Left ventricle myocardium inferior (tissue), 1 donor: ENCODE results near the gene SLC23A2. TPM values are rescaled to one million over a fixed set of nuclear protein-coding genes. Genes with fewer than 3 reads are reported as not detected.

Source experiments
- DNase-seq: peaks from one replicate; pipeline ENCODE4 v3.0.0-alpha.2; 2020
- H3K27ac ChIP-seq: fragments of 200-600 bp; replicated peaks from 2 replicates; pipeline ENCODE4 v1.8.0; 2021
- H3K27me3 ChIP-seq: fragments of 200-600 bp; 2 replicates; pipeline ENCODE4 v1.8.0; 2021; ENCODE audit warnings: low read depth
- H3K36me3 ChIP-seq: fragments of 200-600 bp; 2 replicates; pipeline ENCODE4 v1.8.0; 2021
- H3K4me1 ChIP-seq: fragments of 200-600 bp; 2 replicates; pipeline ENCODE4 v1.8.0; 2021
- H3K4me3 ChIP-seq: fragments of 200-600 bp; 2 replicates; pipeline ENCODE4 v1.8.0; 2021; ENCODE audit warnings: mild to moderate bottlenecking, moderate library complexity
- H3K9me3 ChIP-seq: fragments of 200-600 bp; replicated peaks from 2 replicates; pipeline ENCODE4 v1.8.0; 2021
- intact Hi-C: fragments of 100-400 bp; cut with micrococcal nuclease; formaldehyde crosslinking; loops from one replicate; pipeline ENCODE4 v1.11.0; 2022
- total RNA-seq: library from RNA; stranded (reverse); fragmentation: NEBNext Ultra II Directional; extraction: Animal tissue kit (Norgen Biotek cat#: 25700); gene quantifications from one replicate; pipeline ENCODE4 v1.2.1, GENCODE V29; 2021
- TF ChIP-seq, protein P1 (sequence below): fragments of 200-600 bp; IDR thresholded peaks from 2 replicates; pipeline ENCODE4 v1.8.0; 2021; ENCODE audit warnings: antibody characterized with exemption, mild to moderate bottlenecking, borderline replicate concordance
- donor health status: DM: no; HTN: yes; CAD: no; lungs with severe emphysema.

SLC23A2 gene
- total RNA-seq, 1 donor from 2014 or later, result 6.3 TPM

- Histone ChIP-seq H3K27me3 (no peaks in the 10 kb centered on the region), H3K4me1 (peaks cover 6% of the 10 kb centered on the region), H3K9me3 (no peaks in the 10 kb centered on the region), H3K4me3 (no peak overlapping the region), H3K27ac (no peak overlapping the region), H3K36me3 (peaks cover 75% of the 10 kb centered on the region)
- intact Hi-C loops, result no loop called here
- no peak for DNase-seq
- TF ChIP-seq, protein P1, sequence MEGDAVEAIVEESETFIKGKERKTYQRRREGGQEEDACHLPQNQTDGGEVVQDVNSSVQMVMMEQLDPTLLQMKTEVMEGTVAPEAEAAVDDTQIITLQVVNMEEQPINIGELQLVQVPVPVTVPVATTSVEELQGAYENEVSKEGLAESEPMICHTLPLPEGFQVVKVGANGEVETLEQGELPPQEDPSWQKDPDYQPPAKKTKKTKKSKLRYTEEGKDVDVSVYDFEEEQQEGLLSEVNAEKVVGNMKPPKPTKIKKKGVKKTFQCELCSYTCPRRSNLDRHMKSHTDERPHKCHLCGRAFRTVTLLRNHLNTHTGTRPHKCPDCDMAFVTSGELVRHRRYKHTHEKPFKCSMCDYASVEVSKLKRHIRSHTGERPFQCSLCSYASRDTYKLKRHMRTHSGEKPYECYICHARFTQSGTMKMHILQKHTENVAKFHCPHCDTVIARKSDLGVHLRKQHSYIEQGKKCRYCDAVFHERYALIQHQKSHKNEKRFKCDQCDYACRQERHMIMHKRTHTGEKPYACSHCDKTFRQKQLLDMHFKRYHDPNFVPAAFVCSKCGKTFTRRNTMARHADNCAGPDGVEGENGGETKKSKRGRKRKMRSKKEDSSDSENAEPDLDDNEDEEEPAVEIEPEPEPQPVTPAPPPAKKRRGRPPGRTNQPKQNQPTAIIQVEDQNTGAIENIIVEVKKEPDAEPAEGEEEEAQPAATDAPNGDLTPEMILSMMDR, result no peak
Observed at GRCh38 chr20:4861961-4862360, 139.3 kb downstream of the SLC23A2 start.

- H3K36me3 ChIP-seq, result peaks cover 90% of the 10 kb centered on the region
- intact Hi-C loops, result no loop called here
- TF ChIP-seq, protein P1, result no peak
- H3K27ac ChIP-seq, result no peak overlapping the region
- no peaks in the 10 kb centered on the region for H3K27me3 ChIP-seq
- no peak for DNase-seq
- peaks cover 9% of the 10 kb centered on the region for H3K4me1 ChIP-seq
- no peak overlapping the region for H3K4me3 ChIP-seq
- H3K9me3 ChIP-seq, result no peaks in the 10 kb centered on the region
Observed at GRCh38 chr20:4858000-4858399, 143.3 kb downstream of the SLC23A2 start.

DNA sequence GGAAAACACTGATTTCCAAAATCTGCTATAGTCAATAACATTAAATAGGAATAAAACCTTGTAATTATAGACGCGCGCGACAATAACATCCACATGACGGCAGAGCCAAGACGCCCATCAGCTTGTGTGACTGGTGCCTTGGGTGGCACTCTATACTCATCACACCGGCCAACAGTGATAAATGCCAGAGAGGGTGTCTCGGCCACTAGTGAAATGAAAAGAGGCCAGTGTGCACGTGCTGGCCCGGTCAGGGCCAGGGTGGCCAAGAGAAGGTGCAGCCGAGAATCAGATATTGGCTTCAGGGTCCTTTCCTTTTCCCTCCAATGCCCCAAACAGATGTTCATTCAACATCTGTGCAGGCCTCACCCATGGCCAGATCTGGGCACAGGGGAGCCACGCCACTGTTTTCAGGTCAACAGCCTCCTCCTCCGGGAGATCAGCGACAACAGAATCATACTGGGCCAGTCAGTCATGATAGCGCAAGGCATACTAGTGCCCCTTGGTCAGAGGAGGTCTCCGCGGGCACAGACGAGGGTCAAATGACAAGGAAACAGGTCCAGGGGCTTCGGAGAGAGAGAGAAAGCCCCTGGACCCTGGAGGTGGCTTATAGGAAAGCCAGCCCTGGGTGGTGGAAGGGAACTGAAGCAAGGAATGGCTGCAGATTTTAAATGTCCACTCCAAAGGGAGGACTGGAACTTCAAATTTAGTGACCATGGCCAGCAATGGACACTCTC is 145.1 kb downstream of the SLC23A2 start:
- DNase-seq, result no peak
- Histone ChIP-seq H3K4me1 (peaks cover 9% of the 10 kb centered on the region), H3K36me3 (peaks cover 76% of the 10 kb centered on the region), H3K4me3 (no peak overlapping the region), H3K27ac (no peak overlapping the region), H3K9me3 (no peaks in the 10 kb centered on the region), H3K27me3 (no peaks in the 10 kb centered on the region)
- intact Hi-C loops, result no loop called here
- TF ChIP-seq, protein P1, result no peak

DNA sequence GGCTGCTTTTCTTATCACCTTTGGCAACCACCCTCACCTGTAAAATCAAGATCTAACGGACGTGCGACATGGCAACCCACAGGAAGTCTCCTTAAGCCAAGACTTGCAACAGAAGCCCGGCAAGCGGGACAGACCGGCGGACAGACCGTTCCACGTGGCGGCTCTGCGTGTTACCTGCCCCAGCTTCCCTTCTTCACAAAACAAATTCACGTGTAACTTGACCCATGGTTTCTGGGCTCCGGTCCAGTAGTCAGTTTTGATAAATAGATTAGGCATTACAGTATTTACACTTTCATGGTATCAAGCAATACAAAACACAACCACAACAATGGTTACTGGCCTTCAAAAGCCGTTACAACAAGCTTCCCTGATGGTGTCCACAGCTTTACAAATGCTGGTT is 145.8 kb downstream of the SLC23A2 start:
- intact Hi-C loops, result no loop called here
- no peak for DNase-seq
- no peak overlapping the region for H3K4me3 ChIP-seq
- H3K27ac ChIP-seq, result no peak overlapping the region
- TF ChIP-seq, protein P1, result no peak
- H3K27me3 ChIP-seq, result no peaks in the 10 kb centered on the region
- H3K9me3 ChIP-seq, result no peaks in the 10 kb centered on the region
- peaks cover 9% of the 10 kb centered on the region for H3K4me1 ChIP-seq
- peaks cover 69% of the 10 kb centered on the region for H3K36me3 ChIP-seq

- Histone ChIP-seq H3K4me1 (peaks cover 9% of the 10 kb centered on the region), H3K27ac (no peak overlapping the region), H3K9me3 (no peaks in the 10 kb centered on the region), H3K36me3 (peaks cover 65% of the 10 kb centered on the region), H3K4me3 (no peak overlapping the region), H3K27me3 (no peaks in the 10 kb centered on the region)
- intact Hi-C loops, result no loop called here
- TF ChIP-seq, protein P1, result no peak
- DNase-seq, result no peak
Observed at GRCh38 chr20:4855097-4855496, 146.2 kb downstream of the SLC23A2 start.
